Fibroblast of villous mesenchyme (primary cell): ENCODE measurements around the gene UGT1A3. TPM values are rescaled to one million over a fixed set of nuclear protein-coding genes. Genes with fewer than 3 reads are reported as not detected.
A peak's percentile ranks its signal among the peaks of the same experiment; 100 is the strongest.

Source experiments
- DNase-seq: peaks from one replicate; pipeline ENCODE4 v3.0.0-alpha.2; 2010; ENCODE audit warnings: low read depth
- H3K4me3 ChIP-seq: 2 replicates; pipeline ENCODE4 v1.5.1; 2011; ENCODE audit warnings: low read depth, mild to moderate bottlenecking, low read length
- CTCF ChIP-seq: IDR thresholded peaks from 2 replicates; pipeline ENCODE4 v1.5.1; 2012; ENCODE audit warnings: low read depth, mild to moderate bottlenecking, low read length; ENCODE audit not compliant: insufficient read depth
- total RNA-seq: library from RNA; depleted of rRNA; stranded (reverse); fragments of >200 nt; gene quantifications from 2 replicates; pipeline ENCODE4 v1.2.3, GENCODE V29; 2012

UGT1A3 gene
- total RNA-seq, 1 donor: not detected

- no peak for DNase-seq
- TF ChIP-seq CTCF: no peak
These were observed 71.4 kb downstream of the UGT1A3 start for GRCh38 chr2:233800208-233800607.

GRCh38 chr2:233801357-233802131 lies 72.7 kb downstream of the UGT1A3 start:
- no peak overlapping the region for H3K4me3 ChIP-seq
- no peak for TF ChIP-seq CTCF
- DNase-seq: peak; percentile 15

More at GRCh38 chr2:233800208-233800607, 71.4 kb downstream of the UGT1A3 start:
- no peak overlapping the region for H3K4me3 ChIP-seq

- TF ChIP-seq CTCF: no peak
- no peak for DNase-seq
- no peak overlapping the region for H3K4me3 ChIP-seq
These were observed 73.4 kb downstream of the UGT1A3 start for GRCh38 chr2:233802132-233802815.

- DNase-seq: no peak
- no peak for TF ChIP-seq CTCF
These were observed 74.6 kb downstream of the UGT1A3 start for GRCh38 chr2:233803292-233803911.

GRCh38 chr2:233803994-233804393 lies 75.2 kb downstream of the UGT1A3 start:
- no peak overlapping the region for H3K4me3 ChIP-seq
- no peak for DNase-seq
- TF ChIP-seq CTCF: no peak

More at GRCh38 chr2:233803292-233803911, 74.6 kb downstream of the UGT1A3 start:
- H3K4me3 ChIP-seq: no peak overlapping the region

GRCh38 chr2:233807215-233807865 lies 78.5 kb downstream of the UGT1A3 start:
- no peak for TF ChIP-seq CTCF
- DNase-seq: no peak
- no peak overlapping the region for H3K4me3 ChIP-seq
